Large intestine (tissue), 3 donors: ENCODE data around the gene SPATS2L. TPM values are rescaled to one million over a fixed set of nuclear protein-coding genes. Genes with fewer than 3 reads are reported as not detected.

Experiments used
- DNase-seq, 2 donors: peaks; one replicate each; pipeline versions ENCODE4 v3.0.0 to v3.0.0-alpha.2; 2013
- H3K27ac ChIP-seq: one replicate; pipeline ENCODE4 v1.5.1; 2013; ENCODE audit warnings: low read length
- H3K27me3 ChIP-seq: 2 replicates; pipeline ENCODE4 v1.6.1; 2013; ENCODE audit warnings: low read length; ENCODE audit not compliant: control insufficient read depth, insufficient read depth
- H3K36me3 ChIP-seq: 2 replicates; pipeline ENCODE4 v1.6.1; 2013; ENCODE audit warnings: low read length; ENCODE audit not compliant: control insufficient read depth, insufficient read depth
- H3K4me1 ChIP-seq: one replicate; pipeline ENCODE4 v1.6.1; 2013; ENCODE audit warnings: low read length; ENCODE audit not compliant: control insufficient read depth, insufficient read depth
- H3K4me3 ChIP-seq: one replicate; pipeline ENCODE4 v1.5.1; 2013; ENCODE audit warnings: low read length
- H3K9me3 ChIP-seq: one replicate; pipeline ENCODE4 v1.6.1; 2013; ENCODE audit warnings: mild to moderate bottlenecking, low read depth, low read length, moderate library complexity; ENCODE audit not compliant: control insufficient read depth
- WGBS: methylation state at CpG from one replicate; pipeline ENCODE4 v1.1.5; 2013; ENCODE audit warnings: low lambda C conversion rate; ENCODE audit not compliant: insufficient coverage; 5-methylcytosine and 5-hydroxymethylcytosine counted together
- polyA plus RNA-seq: library from polyadenylated mRNA; unstranded; fragments of 120-200 nt; gene quantifications from one replicate; pipeline ENCODE4 v1.2.1, GENCODE V29; 2013

SPATS2L gene
- polyA plus RNA-seq, 1 donor = 105 TPM

- Histone ChIP-seq H3K36me3 (peaks cover 64% of the 10 kb centered on the region), H3K9me3 (no peaks in the 10 kb centered on the region), H3K27me3 (no peaks in the 10 kb centered on the region), H3K4me1 (no peaks in the 10 kb centered on the region), H3K27ac (no peak overlapping the region), H3K4me3 (no peak overlapping the region)
- DNase-seq = no peak
- WGBS = 80% methylated on average over 1 of the region's 4 CpGs
Measured at GRCh38 chr2:200449149-200449548, 142.7 kb downstream of the SPATS2L start.

- Histone ChIP-seq H3K27me3 (no peaks in the 10 kb centered on the region), H3K27ac (no peak overlapping the region), H3K4me3 (no peak overlapping the region), H3K36me3 (peaks cover 55% of the 10 kb centered on the region), H3K4me1 (no peaks in the 10 kb centered on the region), H3K9me3 (no peaks in the 10 kb centered on the region)
- DNase-seq = no peak
- WGBS = no CpG with 5 or more reads among the region's 2 CpGs
Measured at GRCh38 chr2:200450288-200450687, 143.8 kb downstream of the SPATS2L start.

- Histone ChIP-seq H3K4me1 (no peaks in the 10 kb centered on the region), H3K4me3 (no peak overlapping the region), H3K36me3 (peaks cover 50% of the 10 kb centered on the region), H3K9me3 (no peaks in the 10 kb centered on the region), H3K27ac (no peak overlapping the region), H3K27me3 (no peaks in the 10 kb centered on the region)
- DNase-seq = no peak
- no CpG with 5 or more reads among the region's 2 CpGs for WGBS
Measured at GRCh38 chr2:200451511-200451910, 145.0 kb downstream of the SPATS2L start.

- Histone ChIP-seq H3K4me1 (no peaks in the 10 kb centered on the region), H3K27ac (no peak overlapping the region), H3K36me3 (peaks cover 49% of the 10 kb centered on the region), H3K4me3 (no peak overlapping the region), H3K9me3 (no peaks in the 10 kb centered on the region), H3K27me3 (no peaks in the 10 kb centered on the region)
- no peak for DNase-seq
- WGBS = no CpG with 5 or more reads among the region's 2 CpGs
Measured at GRCh38 chr2:200452377-200452776, 145.9 kb downstream of the SPATS2L start.

- no peak overlapping the region for H3K27ac ChIP-seq
- DNase-seq = no peak
- no peaks in the 10 kb centered on the region for H3K9me3 ChIP-seq
- H3K36me3 ChIP-seq = peaks cover 44% of the 10 kb centered on the region
- H3K4me3 ChIP-seq = no peak overlapping the region
- no peaks in the 10 kb centered on the region for H3K27me3 ChIP-seq
- no peaks in the 10 kb centered on the region for H3K4me1 ChIP-seq
- WGBS = 94% methylated on average over 2 of the region's 8 CpGs
Measured at GRCh38 chr2:200453142-200453852, 146.8 kb downstream of the SPATS2L start.

- Histone ChIP-seq H3K27ac (no peak overlapping the region), H3K4me1 (no peaks in the 10 kb centered on the region), H3K9me3 (no peaks in the 10 kb centered on the region), H3K27me3 (no peaks in the 10 kb centered on the region), H3K36me3 (peaks cover 47% of the 10 kb centered on the region), H3K4me3 (no peak overlapping the region)
- WGBS = 67% methylated on average over 1 of the region's 5 CpGs
- DNase-seq = no peak
Measured at GRCh38 chr2:200453853-200454534, 147.5 kb downstream of the SPATS2L start.

- WGBS = 100% methylated on average over 2 of the region's 4 CpGs
- no peak for DNase-seq
Measured at GRCh38 chr2:200454927-200455801, 148.7 kb downstream of the SPATS2L start.

GRCh38 chr2:200455958-200456421, 149.5 kb downstream of the SPATS2L start:
- Histone ChIP-seq H3K36me3 (peaks cover 36% of the 10 kb centered on the region), H3K27me3 (no peaks in the 10 kb centered on the region), H3K27ac (no peak overlapping the region), H3K9me3 (no peaks in the 10 kb centered on the region), H3K4me3 (no peak overlapping the region), H3K4me1 (no peaks in the 10 kb centered on the region)
- DNase-seq = no peak
- WGBS = no CpG with 5 or more reads among the region's 4 CpGs

More at GRCh38 chr2:200454927-200455801, 148.7 kb downstream of the SPATS2L start:
- Histone ChIP-seq H3K36me3 (peaks cover 44% of the 10 kb centered on the region), H3K9me3 (no peaks in the 10 kb centered on the region), H3K27me3 (no peaks in the 10 kb centered on the region), H3K27ac (no peak overlapping the region), H3K4me3 (no peak overlapping the region), H3K4me1 (no peaks in the 10 kb centered on the region)

- peaks cover 34% of the 10 kb centered on the region for H3K36me3 ChIP-seq
- WGBS = no CpG with 5 or more reads among the region's 2 CpGs
- no peaks in the 10 kb centered on the region for H3K27me3 ChIP-seq
- no peaks in the 10 kb centered on the region for H3K4me1 ChIP-seq
- no peak overlapping the region for H3K4me3 ChIP-seq
- no peak overlapping the region for H3K27ac ChIP-seq
- no peak for DNase-seq
- H3K9me3 ChIP-seq = no peaks in the 10 kb centered on the region
Measured at GRCh38 chr2:200456567-200456966, 150.1 kb downstream of the SPATS2L start.

GRCh38 chr2:200459101-200459500, 152.6 kb downstream of the SPATS2L start:
- Histone ChIP-seq H3K36me3 (peaks cover 32% of the 10 kb centered on the region), H3K9me3 (no peaks in the 10 kb centered on the region), H3K27ac (no peak overlapping the region), H3K27me3 (no peaks in the 10 kb centered on the region), H3K4me1 (no peaks in the 10 kb centered on the region), H3K4me3 (no peak overlapping the region)
- 75% methylated on average over 1 of the region's 3 CpGs for WGBS
- DNase-seq = no peak
